Liver (tissue), 9 donors: Measurements from ENCODE around the gene MEGF11. TPM values are rescaled to one million over a fixed set of nuclear protein-coding genes. Genes with fewer than 3 reads are reported as not detected.

ENCODE experiments used
- DNase-seq: peaks from one replicate; pipeline ENCODE4 v3.0.0-alpha.2; 2017; ENCODE audit warnings: low spot score
- H3K27ac ChIP-seq, 2 donors: one replicate each; pipeline ENCODE4 v1.7.0; 2013; ENCODE audit warnings: inconsistent platforms in 2 of 2, low read length in 2 of 2, control low read depth in 1 of 2, low read depth in 1 of 2, mild to moderate bottlenecking in 1 of 2
- H3K27me3 ChIP-seq, 4 donors: one replicate each; pipeline versions ENCODE4 v1.6.1 to v1.7.0; 2013; ENCODE audit warnings: low read length in 3 of 4, inconsistent platforms in 1 of 4, mild to moderate bottlenecking in 1 of 4, moderate library complexity in 1 of 4; ENCODE audit not compliant: control insufficient read depth in 4 of 4, insufficient read depth in 4 of 4
- H3K36me3 ChIP-seq, 4 donors: one replicate each; pipeline versions ENCODE4 v1.6.1 to v1.7.0; 2013; ENCODE audit warnings: low read length in 3 of 4, mild to moderate bottlenecking in 3 of 4, low read depth in 1 of 4, moderate library complexity in 1 of 4; ENCODE audit not compliant: control insufficient read depth in 4 of 4, insufficient read depth in 3 of 4
- H3K4me1 ChIP-seq, 4 donors: one replicate each; pipeline versions ENCODE4 v1.6.1 to v1.7.0; 2013; ENCODE audit warnings: low read length in 3 of 4, mild to moderate bottlenecking in 3 of 4, moderate library complexity in 1 of 4; ENCODE audit not compliant: control insufficient read depth in 4 of 4, insufficient read depth in 4 of 4
- H3K4me3 ChIP-seq, 3 donors: one replicate each; pipeline versions ENCODE4 v1.6.1 to v1.7.0; 2013; ENCODE audit warnings: low read length in 3 of 3, control low read depth in 1 of 3, low read depth in 1 of 3, mild to moderate bottlenecking in 1 of 3
- H3K9ac ChIP-seq, 2 donors: one replicate each; pipeline ENCODE4 v1.7.0; 2013; ENCODE audit warnings: low read length in 2 of 2, mild to moderate bottlenecking in 2 of 2, moderate library complexity in 2 of 2, control low read depth in 1 of 2, low read depth in 1 of 2
- H3K9me3 ChIP-seq, 4 donors: one replicate each; pipeline versions ENCODE4 v1.6.1 to v1.7.0; 2013; ENCODE audit warnings: low read length in 3 of 4; ENCODE audit not compliant: control insufficient read depth in 4 of 4
- ATF3 ChIP-seq: IDR thresholded peaks from 2 replicates; pipeline ENCODE4 v1.6.1; 2016; ENCODE audit warnings: antibody characterized with exemption
- CTCF ChIP-seq: fragments of 150-350 bp; IDR thresholded peaks from 2 replicates; pipeline ENCODE4 v1.5.1; 2017; ENCODE audit warnings: improper control_type of control experiment, low read depth, low read length; ENCODE audit not compliant: missing input control
- EGR1 ChIP-seq, 2 donors: IDR thresholded peaks; 2 replicates each; pipeline ENCODE4 v1.6.1; 2016 to 2018; ENCODE audit warnings: antibody characterized with exemption in 2 of 2, low read depth in 2 of 2
- FOXA1 ChIP-seq: IDR thresholded peaks from 2 replicates; pipeline ENCODE4 v1.6.1; 2016; ENCODE audit warnings: antibody characterized with exemption
- FOXA2 ChIP-seq: IDR thresholded peaks from 2 replicates; pipeline ENCODE4 v1.6.1; 2016; ENCODE audit warnings: antibody characterized with exemption
- GABPA ChIP-seq, 2 donors: IDR thresholded peaks in 1 of 2; conservative IDR thresholded peaks in 1 of 2; 2 replicates each; pipeline ENCODE4 v1.6.1; 2016; ENCODE audit warnings: antibody characterized with exemption in 2 of 2, mild to moderate bottlenecking in 1 of 2, moderate library complexity in 1 of 2
- HNF4A ChIP-seq, 2 donors: conservative IDR thresholded peaks; 2 replicates each; pipeline ENCODE4 v1.6.1; 2016; ENCODE audit warnings: antibody characterized with exemption in 2 of 2, mild to moderate bottlenecking in 2 of 2
- HNF4G ChIP-seq: IDR thresholded peaks from 2 replicates; pipeline ENCODE4 v1.6.1; 2016; ENCODE audit warnings: antibody characterized with exemption
- JUND ChIP-seq, 2 donors: IDR thresholded peaks; 2 replicates each; pipeline ENCODE4 v1.6.1; 2016; ENCODE audit warnings: antibody characterized with exemption in 2 of 2
- NR2F2 ChIP-seq: IDR thresholded peaks from 2 replicates; pipeline ENCODE4 v1.6.1; 2016; ENCODE audit warnings: antibody characterized with exemption
- RAD21 ChIP-seq, 2 donors: IDR thresholded peaks; 2 replicates each; pipeline ENCODE4 v1.6.1; 2016; ENCODE audit warnings: antibody characterized with exemption in 2 of 2, mild to moderate bottlenecking in 2 of 2
- REST ChIP-seq: IDR thresholded peaks from 2 replicates; pipeline ENCODE4 v1.6.1; 2016; ENCODE audit warnings: antibody characterized with exemption, mild to moderate bottlenecking
- RXRA ChIP-seq, 2 donors: IDR thresholded peaks; 2 replicates each; pipeline ENCODE4 v1.6.1; 2017 to 2018; ENCODE audit warnings: antibody characterized with exemption in 2 of 2, mild to moderate bottlenecking in 1 of 2
- SP1 ChIP-seq: IDR thresholded peaks from 2 replicates; pipeline ENCODE4 v1.6.1; 2018; ENCODE audit warnings: antibody characterized with exemption, mild to moderate bottlenecking
- TAF1 ChIP-seq: conservative IDR thresholded peaks from 2 replicates; pipeline ENCODE4 v1.6.1; 2016; ENCODE audit warnings: antibody characterized with exemption, mild to moderate bottlenecking
- YY1 ChIP-seq: IDR thresholded peaks from 2 replicates; pipeline ENCODE4 v1.6.1; 2016; ENCODE audit warnings: antibody characterized with exemption, mild to moderate bottlenecking
- ZBTB33 ChIP-seq: IDR thresholded peaks from 2 replicates; pipeline ENCODE4 v1.6.1; 2016; ENCODE audit warnings: antibody characterized with exemption
- WGBS: extraction: QIAGEN DNeasy Blood & Tissue Kit; methylation state at CpG from one replicate; pipeline ENCODE4 v1.1.7; 2013; 5-methylcytosine and 5-hydroxymethylcytosine counted together
- polyA plus RNA-seq, 2 donors: library from polyadenylated mRNA; stranded (reverse) in 1 of 2; unstranded in 1 of 2; fragments of 200-250 nt in 1 of 2; fragments of >200 nt in 1 of 2; fragmentation: Nextera tagmentation in 1 of 2; extraction: Ambion mirVana in 1 of 2; gene quantifications; one replicate each; pipeline versions ENCODE4 v1.2.1 to v1.2.3, GENCODE V29; 2013 to 2015
- total RNA-seq, 2 donors: library from RNA; depleted of rRNA; stranded (reverse); fragments of >200 nt; gene quantifications; one replicate each; pipeline ENCODE4 v1.2.3, GENCODE V29; 2014
- donor health status: healthy.
- donor health status: healthy.
- donor health status: healthy.
- donor health status: healthy.
- donor health status: healthy.

The MEGF11 gene
- total and polyA plus RNA-seq, 4 donors, result under 0.01 to 0.51 (median 0.03) TPM; not detected in 1

- WGBS, result 49% methylated on average over 6 of the region's 6 CpGs
- no peak overlapping the region for H3K27ac ChIP-seq
- no peaks in the 10 kb centered on the region for H3K36me3 ChIP-seq
- no peak for DNase-seq
- H3K9me3 ChIP-seq, result no peaks in the 10 kb centered on the region
- TF ChIP-seq ZBTB33 (no peak), EGR1 (IDR thresholded peaks at IDR 0.05; ENCODE audit: low read depth in 2 of 2) (no peak), FOXA1 (no peak), SP1 (no peak), CTCF (no peak), RXRA (IDR thresholded peaks at IDR 0.05) (no peak), REST (no peak), FOXA2 (no peak), JUND (IDR thresholded peaks at IDR 0.05) (no peak), ATF3 (no peak), GABPA (IDR thresholded peaks at IDR 0.05 in 1 of 2, conservative IDR thresholded peaks at IDR 0.05 in 1 of 2) (no peak), YY1 (no peak), HNF4G (no peak), NR2F2 (no peak), HNF4A (conservative IDR thresholded peaks at IDR 0.05) (no peak), RAD21 (IDR thresholded peaks at IDR 0.05) (no peak), TAF1 (no peak)
- H3K27me3 ChIP-seq, result no peaks in the 10 kb centered on the region
- H3K4me1 ChIP-seq, result no peaks in the 10 kb centered on the region
- no peak overlapping the region for H3K9ac ChIP-seq
- no peak overlapping the region for H3K4me3 ChIP-seq
Observed at GRCh38 chr15:66145726-66146182, 107.8 kb downstream of the MEGF11 start.
